22Rv1 (cell line): ENCODE data around the gene ADAMTS2.
"Not testable (repeated sequence)": the region's sequence is repeated elsewhere in the genome, so short reads cannot be mapped to it uniquely, and the experiment has no call there.

ENCODE experiments used
- CTCF ChIP-seq: fragments of 450-650 bp; IDR thresholded peaks from 2 replicates; pipeline ENCODE4 v1.5.1; 2017; ENCODE audit warnings: mild to moderate bottlenecking
- ZFX ChIP-seq: fragments of 450-650 bp; IDR thresholded peaks from 2 replicates; pipeline ENCODE4 v1.6.1; 2017; ENCODE audit warnings: antibody characterized with exemption, borderline replicate concordance

GRCh38 chr5:179216381-179216780 is 128.9 kb downstream of the ADAMTS2 start:
- TF ChIP-seq CTCF, ZFX: not testable (repeated sequence)
